Mammary epithelial cell (primary cell): ENCODE measurements around the gene TNNT3.
"Not testable (repeated sequence)": the region's sequence is repeated elsewhere in the genome, so short reads cannot be mapped to it uniquely, and the experiment has no call there.

Experiments used
- CTCF ChIP-seq, 2 donors: IDR thresholded peaks in 1 of 2; conservative IDR thresholded peaks in 1 of 2; 2 replicates each; pipeline ENCODE4 v1.5.1; 2011 to 2012; ENCODE audit warnings: inconsistent platforms in 2 of 2, low read length in 2 of 2, mild to moderate bottlenecking in 2 of 2, control low read depth in 1 of 2, low read depth in 1 of 2; ENCODE audit not compliant: insufficient read depth in 1 of 2; ENCODE audit errors: extremely low read depth in 1 of 2
- EZH2 ChIP-seq: IDR thresholded peaks from 2 replicates; pipeline ENCODE4 v1.6.1; 2012; ENCODE audit warnings: low read length, inconsistent platforms, borderline replicate concordance

DNA sequence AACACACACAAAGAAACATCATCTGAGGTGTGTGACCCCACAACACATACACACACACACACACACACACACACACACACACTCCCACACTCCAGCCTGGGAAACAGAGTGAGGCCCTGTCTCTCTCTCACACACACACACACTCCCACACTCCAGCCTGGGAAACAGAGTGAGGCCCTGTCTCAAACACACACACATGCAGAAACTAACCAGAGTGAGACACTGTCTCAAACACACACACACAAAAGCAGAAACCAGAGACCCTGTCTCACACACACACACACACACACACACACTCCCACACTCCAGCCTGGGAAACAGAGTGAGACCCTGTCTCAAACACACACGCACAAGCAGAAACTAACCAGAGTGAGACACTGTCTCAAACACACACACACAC is 20.3 kb downstream of the TNNT3 start:
- not testable (repeated sequence) for TF ChIP-seq CTCF (conservative IDR thresholded peaks at IDR 0.05 in 1 of 2, IDR thresholded peaks at IDR 0.05 in 1 of 2; ENCODE audit: extremely low read depth in 1 of 2, insufficient read depth in 1 of 2, low read depth in 1 of 2, low read length in 2 of 2); EZH2
